AG10803 (cell line): ENCODE results near the gene PCLAF.
"Not testable (repeated sequence)": the region's sequence is repeated elsewhere in the genome, so short reads cannot be mapped to it uniquely, and the experiment has no call there.

Source experiments
- DNase-seq: peaks from one replicate; pipeline ENCODE4 v3.0.0; 2010; ENCODE audit warnings: low read depth
- H3K4me3 ChIP-seq: 2 replicates; pipeline ENCODE4 v1.5.1; 2011; ENCODE audit warnings: mild to moderate bottlenecking, low read length, control low read depth
- TF ChIP-seq, protein P1 (sequence below): conservative IDR thresholded peaks from 2 replicates; pipeline ENCODE4 v1.5.1; 2011; ENCODE audit warnings: mild to moderate bottlenecking, low read length, control low read depth, inconsistent platforms

PCLAF gene

DNA sequence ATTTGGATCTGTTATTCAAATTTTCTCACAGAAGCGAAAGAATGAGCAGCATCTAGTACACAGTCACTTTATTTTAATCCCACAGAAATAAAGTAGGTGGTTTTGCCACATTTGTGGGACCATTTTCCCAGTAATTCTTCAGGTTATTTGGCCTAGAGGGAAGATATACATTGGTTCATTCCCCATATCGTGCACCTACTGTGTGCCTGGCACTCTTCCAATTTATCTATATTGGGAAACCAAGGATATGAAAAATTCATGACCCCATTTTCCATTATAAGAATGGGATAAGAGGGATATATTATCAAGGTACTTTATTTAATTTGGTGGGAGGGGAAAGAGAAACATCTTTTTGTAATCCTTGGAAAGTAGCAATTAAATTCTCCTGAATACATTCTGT, 41.5 kb upstream of the PCLAF start:
- no peak for DNase-seq
- TF ChIP-seq, protein P1, sequence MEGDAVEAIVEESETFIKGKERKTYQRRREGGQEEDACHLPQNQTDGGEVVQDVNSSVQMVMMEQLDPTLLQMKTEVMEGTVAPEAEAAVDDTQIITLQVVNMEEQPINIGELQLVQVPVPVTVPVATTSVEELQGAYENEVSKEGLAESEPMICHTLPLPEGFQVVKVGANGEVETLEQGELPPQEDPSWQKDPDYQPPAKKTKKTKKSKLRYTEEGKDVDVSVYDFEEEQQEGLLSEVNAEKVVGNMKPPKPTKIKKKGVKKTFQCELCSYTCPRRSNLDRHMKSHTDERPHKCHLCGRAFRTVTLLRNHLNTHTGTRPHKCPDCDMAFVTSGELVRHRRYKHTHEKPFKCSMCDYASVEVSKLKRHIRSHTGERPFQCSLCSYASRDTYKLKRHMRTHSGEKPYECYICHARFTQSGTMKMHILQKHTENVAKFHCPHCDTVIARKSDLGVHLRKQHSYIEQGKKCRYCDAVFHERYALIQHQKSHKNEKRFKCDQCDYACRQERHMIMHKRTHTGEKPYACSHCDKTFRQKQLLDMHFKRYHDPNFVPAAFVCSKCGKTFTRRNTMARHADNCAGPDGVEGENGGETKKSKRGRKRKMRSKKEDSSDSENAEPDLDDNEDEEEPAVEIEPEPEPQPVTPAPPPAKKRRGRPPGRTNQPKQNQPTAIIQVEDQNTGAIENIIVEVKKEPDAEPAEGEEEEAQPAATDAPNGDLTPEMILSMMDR = no peak
- no peak overlapping the region for H3K4me3 ChIP-seq

DNA sequence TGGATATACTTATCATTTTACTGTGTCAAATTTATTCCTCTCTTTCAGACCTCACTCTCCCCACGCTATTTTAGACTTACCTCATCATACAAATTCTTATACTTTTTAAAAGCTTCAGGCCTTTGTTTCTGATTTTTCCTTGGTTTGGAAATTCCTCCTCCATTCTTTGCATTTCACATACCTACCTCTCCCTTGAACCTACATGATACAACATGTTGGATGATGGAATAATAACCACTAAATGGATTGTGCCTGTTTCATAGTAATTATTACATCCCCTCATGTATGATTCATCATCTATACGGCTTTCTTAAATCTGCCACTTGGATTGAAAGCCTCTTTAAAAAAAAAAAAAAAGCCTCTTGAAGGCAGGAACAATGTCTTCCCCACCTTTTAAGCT, 31.0 kb upstream of the PCLAF start:
- TF ChIP-seq, protein P1 = no peak
- DNase-seq = no peak
- H3K4me3 ChIP-seq = no peak overlapping the region

DNA sequence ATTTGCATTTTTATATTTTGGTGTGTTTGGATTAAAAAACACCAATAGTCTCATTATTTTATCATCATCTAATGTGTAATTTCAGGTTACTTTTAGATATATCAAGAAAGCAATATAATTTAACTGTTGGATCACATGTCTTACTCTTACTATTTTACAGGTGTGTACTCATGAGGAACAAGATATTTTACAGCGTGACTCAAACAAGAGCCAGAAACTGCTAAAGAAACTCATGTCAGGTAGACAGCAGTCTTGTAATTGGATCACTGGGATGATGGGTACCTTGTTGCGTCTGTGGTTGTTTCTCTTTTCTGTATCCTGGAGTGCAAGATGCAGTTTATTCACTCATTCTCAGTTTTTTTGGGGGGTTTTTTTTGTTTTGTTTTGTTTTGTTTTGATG, 19.3 kb upstream of the PCLAF start:
- TF ChIP-seq, protein P1 = no peak
- no peak overlapping the region for H3K4me3 ChIP-seq
- no peak for DNase-seq

DNA sequence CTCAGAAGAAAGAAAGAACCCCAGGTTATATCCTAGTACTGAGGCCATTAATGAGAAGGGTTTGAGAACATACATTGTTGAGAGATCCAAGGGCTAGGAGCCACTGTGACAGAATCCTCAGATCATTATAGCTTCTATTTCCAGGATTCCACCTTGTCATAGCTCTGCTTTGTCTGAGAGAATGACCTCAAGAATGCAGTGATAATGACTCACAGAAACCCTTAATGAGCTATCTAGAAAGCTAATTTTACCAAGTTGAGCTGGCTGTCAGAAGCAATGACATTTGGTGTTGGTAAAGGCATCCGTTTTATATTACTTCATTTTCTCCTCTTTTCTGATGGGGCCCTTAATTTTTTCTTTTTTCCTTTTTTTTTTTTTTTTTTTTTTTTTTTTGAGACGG, 17.3 kb upstream of the PCLAF start:
- DNase-seq = peak; percentile 13
- TF ChIP-seq, protein P1 = no peak
- H3K4me3 ChIP-seq = no peak overlapping the region

DNA sequence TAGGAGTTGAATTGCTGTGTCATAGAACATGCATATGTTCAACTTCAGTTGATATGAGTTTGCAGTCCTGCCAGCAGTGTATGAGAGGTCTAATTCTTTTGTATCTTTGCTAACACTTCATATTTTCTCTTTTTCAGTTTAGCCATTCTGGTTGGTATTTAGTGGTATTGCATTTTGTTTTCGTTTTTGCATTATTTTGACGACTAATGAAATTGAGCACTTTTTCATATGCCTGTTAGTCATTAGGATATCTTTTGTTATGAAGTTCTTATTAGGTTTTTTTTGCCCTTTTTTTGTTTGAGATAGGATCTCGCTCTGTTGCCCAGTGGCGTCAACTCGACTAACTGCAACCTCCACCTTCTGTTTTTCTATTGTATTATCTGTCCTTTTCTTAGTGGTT, 15.5 kb upstream of the PCLAF start:
- TF ChIP-seq, protein P1 = no peak
- no peak overlapping the region for H3K4me3 ChIP-seq
- DNase-seq = no peak

- H3K4me3 ChIP-seq, DNase-seq: not testable (repeated sequence)
These were observed 11.2 kb upstream of the PCLAF start for GRCh38 chr15:64392471-64392870.

DNA sequence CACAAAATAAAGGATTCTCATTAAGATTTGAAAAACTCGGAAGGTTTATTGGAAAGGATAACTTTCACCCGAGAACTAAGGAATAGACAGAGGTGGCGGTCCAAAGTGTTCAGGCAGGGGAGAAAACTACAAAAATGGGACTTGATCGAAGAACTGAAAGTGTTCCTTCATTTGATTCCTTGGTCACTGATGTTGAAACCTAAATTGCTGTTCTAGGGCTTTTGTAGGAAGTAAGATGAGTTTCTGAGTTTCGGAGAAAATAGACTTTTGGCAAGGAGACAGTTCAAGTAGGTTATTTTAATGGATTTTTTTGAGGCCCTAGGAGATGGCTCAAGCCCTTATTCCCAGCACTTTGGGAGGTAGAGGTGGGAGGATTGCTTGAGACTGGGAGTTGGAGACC, 7.8 kb upstream of the PCLAF start:
- no peak for DNase-seq
- TF ChIP-seq, protein P1 = no peak
- no peak overlapping the region for H3K4me3 ChIP-seq

DNA sequence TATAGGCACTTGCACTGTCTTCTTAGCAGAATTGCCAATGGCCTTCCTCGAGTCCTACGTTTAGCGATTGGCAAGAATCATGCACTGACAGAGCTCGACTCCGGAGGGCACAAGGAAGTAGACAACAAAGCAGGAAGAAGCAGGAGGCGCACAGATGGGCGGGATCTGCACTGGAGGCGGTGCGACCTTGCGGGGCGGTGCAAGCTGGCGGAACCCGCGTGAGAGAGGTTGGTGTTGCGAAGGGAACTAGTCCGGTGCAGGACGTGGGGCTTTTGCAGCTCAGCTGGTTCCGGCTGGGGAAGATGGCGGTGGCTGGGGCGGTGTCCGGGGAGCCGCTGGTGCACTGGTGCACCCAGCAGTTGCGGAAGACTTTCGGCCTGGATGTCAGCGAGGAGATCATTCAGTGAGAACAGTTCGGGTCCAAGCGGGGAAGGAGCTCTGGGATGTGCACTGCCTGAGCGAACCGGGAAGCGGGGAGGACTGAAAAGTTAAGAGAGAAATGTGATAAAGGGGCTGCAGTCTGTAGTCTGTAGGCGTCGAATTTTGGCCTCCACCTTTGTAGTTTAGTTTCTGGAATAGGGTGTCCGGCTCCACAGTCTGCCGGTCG, 6.4 kb upstream of the PCLAF start, which contains the start of gene TRIP4:
TSS of gene TRIP4 (plus strand) at position 275 of the 607 bp plus-strand sequence. CDS start at position 303, 28 bp downstream.
- DNase-seq = peak; percentile 98
- peak within 1 kb of the TSS; percentile 97 for H3K4me3 ChIP-seq
- TF ChIP-seq, protein P1 = no peak; the same call in 1 of the 2 replicates
